Measurements from ENCODE around the gene EGFL7. TPM values are rescaled to one million over a fixed set of nuclear protein-coding genes. Genes with fewer than 3 reads are reported as not detected.

EGFL7 gene
- total and polyA plus RNA-seq, 10 of the 15 experiments (the other 5 are each of a cell fraction or from before 2014, with no cell fraction given): 0.06 to 0.46 (median 0.19) TPM; not detected in 5

GRCh38 chr9:136684799-136685198 lies 22.1 kb downstream of the EGFL7 start:
- SMC1A ChIA-PET (ENCODE audit: uncharacterized antibody, unreplicated experiment): no interaction called here
- Histone ChIP-seq H3K9ac (ENCODE audit: control insufficient read depth, insufficient read depth, low read length) (no peak overlapping the region), H3K79me2 (ENCODE audit: control insufficient read depth, insufficient read depth, low read length) (peaks cover 7% of the 10 kb centered on the region), H3K9me3 (replicated peaks; ENCODE audit: control insufficient read depth, insufficient read depth, low read length) (no peaks in the 10 kb centered on the region), H3K4me3 (no peak overlapping the region), H4K20me1 (ENCODE audit: control insufficient read depth, insufficient read depth) (no peaks in the 10 kb centered on the region; the same call in none of the 2 replicates), H3K4me1 (ENCODE audit: control insufficient read depth, insufficient read depth, low read length) (peaks cover 16% of the 10 kb centered on the region), H3K27ac (ENCODE audit: control insufficient read depth, insufficient read depth) (no peak overlapping the region), H2AFZ (ENCODE audit: control insufficient read depth, low read depth, low read length) (no peak overlapping the region), H3K27me3 (replicated peaks in 1 of 2; ENCODE audit: control insufficient read depth in 2 of 2, insufficient read depth in 2 of 2, low read length in 1 of 2) (no peaks in the 10 kb centered on the region), H3K36me3 (ENCODE audit: control insufficient read depth in 2 of 2, insufficient read depth in 2 of 2, low read length in 1 of 2) (no peaks in the 10 kb centered on the region), H3K4me2 (ENCODE audit: control insufficient read depth, insufficient read depth) (no peak overlapping the region)
- no peak for ATAC-seq
- no TSS peak for BruUV-seq (replicated peaks)
- DNase-seq (ENCODE audit: low read depth, low spot score): no peak
- in situ Hi-C loops (cut with MboI): no loop called here
- CTCF ChIA-PET: interaction anchor here (3.0 kb wide), 1 partner anchor 13 kb away, joined by 13 read pairs; no protein-coding TSS in a partner anchor
- FAIRE-seq: no peak
- intact Hi-C loops (cut with micrococcal nuclease; ENCODE audit: unreplicated experiment): loop anchor here (5.0 kb wide), 1 partner anchor 197 kb away; no protein-coding TSS in a partner anchor
- RAD21 ChIA-PET (ENCODE audit: unreplicated experiment): no interaction called here
- 86% methylated on average over 15 of the region's 15 CpGs for WGBS (ENCODE audit: insufficient coverage, insufficient replicate concordance, low lambda C conversion rate, missing lambda C conversion rate)
- POLR2A ChIA-PET: no interaction called here
- TF ChIP-seq EED (IDR thresholded peaks at IDR 0.05; ENCODE audit: low read depth): no peak
- no peak for TF ChIP-seq BCLAF1 (IDR thresholded peaks at IDR 0.05)
- no peak for TF ChIP-seq ASH2L (IDR thresholded peaks at IDR 0.05; ENCODE audit: borderline replicate concordance, low read depth)
- TF ChIP-seq NR2C1 (IDR thresholded peaks at IDR 0.05): no peak
- TF ChIP-seq WRNIP1 (IDR thresholded peaks at IDR 0.05; ENCODE audit: borderline replicate concordance, low read depth, low read length): no peak
- no peak for TF ChIP-seq BRCA1 (IDR thresholded peaks at IDR 0.05; ENCODE audit: low read depth, low read length)
- no peak for TF ChIP-seq ZNF217 (IDR thresholded peaks at IDR 0.05)
- no peak for TF ChIP-seq IRF4 (IDR thresholded peaks at IDR 0.05; ENCODE audit: low read depth, low read length)
- TF ChIP-seq ZZZ3 (IDR thresholded peaks at IDR 0.05; ENCODE audit: control insufficient read depth, insufficient read length, low read depth): no peak
- TF ChIP-seq ESRRA (IDR thresholded peaks at IDR 0.05; ENCODE audit: low read length): no peak
- TF ChIP-seq RB1 (IDR thresholded peaks at IDR 0.05; ENCODE audit: borderline replicate concordance): no peak
- TF ChIP-seq PRDM15 (CRISPR knock-in tag; IDR thresholded peaks at IDR 0.05): no peak
- no peak for TF ChIP-seq MXI1 (IDR thresholded peaks at IDR 0.05; ENCODE audit: low read depth, low read length)
- TF ChIP-seq USF1 (IDR thresholded peaks at IDR 0.05; ENCODE audit: borderline replicate concordance, extremely low read length, insufficient read depth, low read depth, low read length): no peak
- no peak for TF ChIP-seq ZBED1 (IDR thresholded peaks at IDR 0.05; ENCODE audit: borderline replicate concordance)
- TF ChIP-seq PBX3 (IDR thresholded peaks at IDR 0.05; ENCODE audit: insufficient replicate concordance, low read depth, low read length): no peak
- TF ChIP-seq STAT1 (conservative IDR thresholded peaks at IDR 0.05): no peak

Measured in GM12878 (cell line).